Measurements from ENCODE around the gene CTBP2.

DNA sequence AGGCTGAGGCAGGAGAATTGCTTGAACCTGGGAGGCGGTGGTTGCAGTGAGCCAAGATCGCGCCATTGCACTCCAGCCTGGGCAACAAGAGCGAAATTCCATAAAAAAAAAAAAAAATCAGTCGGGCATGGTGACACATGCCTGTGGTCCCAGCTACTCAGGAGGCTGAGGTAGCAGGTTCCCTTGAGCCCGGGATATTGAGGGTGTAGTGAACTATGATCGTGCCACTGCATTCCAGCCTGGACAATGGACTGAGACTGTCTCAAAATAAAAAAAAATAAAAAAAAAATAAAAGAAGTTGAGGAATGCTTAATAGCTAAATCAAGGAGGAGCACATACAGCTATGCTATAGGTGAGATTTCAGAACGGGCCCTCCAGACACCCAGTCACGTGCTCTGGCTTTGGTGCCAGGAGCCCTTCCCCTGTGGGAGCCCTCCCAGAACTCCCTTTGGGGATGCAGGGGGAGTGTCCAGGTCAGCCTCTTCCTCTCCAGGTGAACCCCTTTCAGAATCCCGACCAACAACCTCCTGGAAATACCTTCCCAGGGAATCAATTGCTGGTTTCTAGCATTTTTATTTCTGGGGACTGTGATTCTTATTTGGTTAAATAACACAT lies 42.9 kb upstream of the CTBP2 start:
- no peak for TF ChIP-seq EZH2phosphoT487 (conservative IDR thresholded peaks at IDR 0.05; ENCODE audit: low read length)
- TF ChIP-seq, protein P1, sequence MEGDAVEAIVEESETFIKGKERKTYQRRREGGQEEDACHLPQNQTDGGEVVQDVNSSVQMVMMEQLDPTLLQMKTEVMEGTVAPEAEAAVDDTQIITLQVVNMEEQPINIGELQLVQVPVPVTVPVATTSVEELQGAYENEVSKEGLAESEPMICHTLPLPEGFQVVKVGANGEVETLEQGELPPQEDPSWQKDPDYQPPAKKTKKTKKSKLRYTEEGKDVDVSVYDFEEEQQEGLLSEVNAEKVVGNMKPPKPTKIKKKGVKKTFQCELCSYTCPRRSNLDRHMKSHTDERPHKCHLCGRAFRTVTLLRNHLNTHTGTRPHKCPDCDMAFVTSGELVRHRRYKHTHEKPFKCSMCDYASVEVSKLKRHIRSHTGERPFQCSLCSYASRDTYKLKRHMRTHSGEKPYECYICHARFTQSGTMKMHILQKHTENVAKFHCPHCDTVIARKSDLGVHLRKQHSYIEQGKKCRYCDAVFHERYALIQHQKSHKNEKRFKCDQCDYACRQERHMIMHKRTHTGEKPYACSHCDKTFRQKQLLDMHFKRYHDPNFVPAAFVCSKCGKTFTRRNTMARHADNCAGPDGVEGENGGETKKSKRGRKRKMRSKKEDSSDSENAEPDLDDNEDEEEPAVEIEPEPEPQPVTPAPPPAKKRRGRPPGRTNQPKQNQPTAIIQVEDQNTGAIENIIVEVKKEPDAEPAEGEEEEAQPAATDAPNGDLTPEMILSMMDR (IDR thresholded peaks at IDR 0.05; ENCODE audit: insufficient read depth, low read length, poor library complexity, severe bottlenecking): no peak
